Activated naive CD4-positive, alpha-beta T cell treated with Interleukin-2 at 50 U/mL for 16 hours (primary cell): ENCODE results near the gene ZNF525.
"Not testable (repeated sequence)": the region's sequence is repeated elsewhere in the genome, so short reads cannot be mapped to it uniquely, and the experiment has no call there.

Source experiments
- DNase-seq: peaks from one replicate; pipeline ENCODE4 v3.0.0-alpha.2; 2020

The ZNF525 gene

GRCh38 chr19:53395840-53396524 is 30.5 kb downstream of the ZNF525 start:
- not testable (repeated sequence) for DNase-seq

GRCh38 chr19:53396525-53396868 is 31.0 kb downstream of the ZNF525 start:
- no peak for DNase-seq

DNA sequence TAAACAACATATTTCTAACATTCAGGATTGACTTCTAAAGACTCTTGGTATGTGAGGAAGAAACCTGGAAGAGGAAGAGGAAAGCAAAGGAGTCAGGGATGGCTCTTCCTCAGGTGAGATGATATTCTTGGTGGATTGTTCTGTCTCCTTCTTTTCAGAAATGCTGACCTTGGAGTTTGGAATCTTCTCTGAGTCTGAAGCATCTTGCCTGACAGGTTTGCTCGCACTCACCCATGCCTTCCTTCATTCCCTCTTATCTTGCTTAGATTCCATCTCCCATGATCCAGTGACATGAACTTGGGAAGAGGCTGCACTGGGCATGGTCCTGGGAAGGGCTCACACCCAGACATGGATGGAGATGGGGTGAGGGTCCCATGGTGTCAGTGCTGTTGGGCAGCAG is 32.4 kb downstream of the ZNF525 start:
- DNase-seq: not testable (repeated sequence)

- DNase-seq: no peak
These were observed 44.1 kb downstream of the ZNF525 start for GRCh38 chr19:53409505-53410204.

- not testable (repeated sequence) for DNase-seq
These were observed 55.2 kb downstream of the ZNF525 start for GRCh38 chr19:53420520-53421315.

DNA sequence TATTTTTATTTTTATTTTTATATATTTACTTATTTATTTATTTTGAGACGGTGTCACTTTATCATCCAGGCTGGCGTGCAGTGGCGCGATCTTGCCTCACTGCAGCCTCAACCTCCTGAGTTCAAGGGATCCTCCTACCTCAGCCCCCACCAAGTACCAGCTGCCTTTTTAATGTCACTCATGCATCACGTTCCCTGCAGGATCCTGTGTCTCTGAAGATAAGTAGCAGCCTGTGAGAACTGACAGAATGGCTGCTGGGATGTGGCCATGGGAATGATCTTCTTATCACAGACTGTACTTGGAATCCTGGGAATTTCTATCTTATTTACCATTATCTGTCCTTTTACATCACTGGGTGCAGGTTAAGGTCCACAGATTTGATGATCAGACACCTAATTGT is 57.0 kb downstream of the ZNF525 start:
- DNase-seq: no peak

DNA sequence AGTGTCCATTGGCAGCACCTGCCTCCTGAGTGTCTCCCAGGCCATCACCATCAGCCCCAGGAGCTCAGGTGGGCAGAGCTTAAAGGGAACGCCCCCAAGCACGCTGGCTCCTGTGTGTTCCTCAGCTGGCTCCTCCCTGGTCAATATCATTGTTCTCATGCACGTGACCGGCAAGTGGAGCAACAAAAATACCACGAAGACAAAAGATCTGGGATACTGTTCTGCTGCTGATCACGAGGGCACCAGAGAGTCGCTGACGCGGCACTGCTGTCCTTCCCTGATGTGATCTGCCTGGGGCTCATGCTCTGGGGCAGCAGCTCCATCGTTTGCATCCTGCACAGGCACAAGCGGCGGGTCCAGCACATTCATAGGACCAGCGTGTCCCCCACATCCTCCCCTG is 57.6 kb downstream of the ZNF525 start:
- not testable (repeated sequence) for DNase-seq

DNA sequence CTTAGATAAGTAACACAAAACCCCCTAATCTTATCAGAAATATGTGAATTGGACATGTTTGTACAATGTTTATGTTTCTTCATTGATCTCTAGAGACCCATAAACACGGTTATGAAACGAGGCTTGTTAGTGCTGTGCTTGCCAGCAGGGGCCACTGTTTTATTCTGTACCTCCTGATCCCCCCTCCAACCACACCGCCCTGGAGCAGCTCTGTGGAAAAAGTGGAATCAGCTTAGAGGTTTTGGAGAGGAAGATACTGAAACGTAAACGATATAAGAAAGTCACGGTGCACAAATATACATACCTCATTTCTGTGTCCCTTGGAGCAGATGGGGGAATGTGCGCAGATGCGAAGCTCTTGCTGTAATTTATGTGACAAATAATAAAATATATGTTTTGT is 58.2 kb downstream of the ZNF525 start:
- DNase-seq: not testable (repeated sequence)

DNA sequence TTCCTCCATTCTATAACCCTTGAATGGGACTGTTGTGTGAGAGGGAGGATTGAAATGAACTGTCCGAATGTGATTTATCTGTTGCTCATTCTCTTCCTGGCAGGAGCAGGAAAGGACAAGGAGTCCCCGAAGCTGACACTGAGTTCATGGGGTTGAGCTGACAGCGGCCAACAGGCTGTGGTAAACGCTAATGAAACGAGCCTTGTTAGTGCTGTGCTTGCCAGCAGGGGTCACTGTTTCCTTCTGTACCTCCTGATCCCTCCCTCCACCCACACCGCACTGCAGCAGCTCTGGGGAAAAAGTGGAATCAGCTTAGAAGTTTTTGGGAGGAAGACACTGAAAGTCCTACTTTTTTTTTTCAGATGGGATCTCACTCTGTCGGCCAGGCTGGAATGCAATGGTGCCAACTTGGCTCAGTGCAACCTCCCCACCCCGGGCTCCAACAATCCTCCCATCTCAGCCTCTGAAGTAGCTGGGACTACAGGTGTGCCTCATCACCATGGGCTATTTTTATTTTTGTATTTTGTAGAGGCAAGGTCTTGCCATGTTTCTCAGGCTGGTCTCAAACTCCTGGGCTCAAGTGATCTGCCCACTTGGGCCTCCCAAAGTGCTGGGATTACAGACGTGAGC is 59.6 kb downstream of the ZNF525 start:
- DNase-seq: peak; percentile 65

- peak; percentile 97 for DNase-seq
These were observed 66.0 kb downstream of the ZNF525 start, which contains the start of gene ZNF761 for GRCh38 chr19:53431399-53432087. Gene ZNF761 (plus strand): TSS chr19:53431984. CDS start chr19:53447269, 15,285 bp downstream.

DNA sequence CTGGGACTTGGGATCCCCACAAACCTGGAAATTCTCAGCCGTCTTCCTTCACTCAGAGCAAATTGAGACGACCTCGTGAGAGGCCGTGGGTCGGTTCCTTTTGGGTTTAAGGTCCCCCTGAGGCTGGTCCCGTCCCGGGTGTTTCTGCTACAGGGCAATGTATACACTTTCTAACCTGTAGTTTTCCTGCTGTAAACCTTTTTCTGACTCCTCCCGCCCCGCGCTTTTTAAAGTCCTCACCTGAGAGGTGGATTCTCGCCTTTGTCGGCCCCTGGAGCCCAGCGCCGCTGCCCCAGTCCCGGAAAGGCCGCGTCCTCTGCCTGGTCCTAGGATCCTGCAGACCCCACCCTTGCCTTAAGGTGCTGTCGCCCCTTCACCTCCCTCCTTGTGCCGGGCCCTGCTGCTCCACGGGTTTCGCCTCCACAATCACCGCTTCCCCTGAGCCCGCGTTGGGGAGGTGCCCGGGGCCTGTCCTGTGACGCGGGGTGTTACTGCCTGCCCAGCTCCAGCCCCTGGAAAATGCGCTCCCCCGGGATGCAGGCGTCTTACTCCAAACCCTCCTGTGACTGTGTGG is 66.7 kb downstream of the ZNF525 start:
- no peak for DNase-seq
